Lower leg skin (tissue), 3 donors: ENCODE data around the gene CCDC88C.

Experiments used
- POLR2A ChIP-seq, 2 donors: fragments of 450-650 bp; IDR thresholded peaks; one replicate each; pipeline ENCODE4 v1.6.1; 2016 to 2017; ENCODE audit warnings: antibody characterized with exemption in 2 of 2, mild to moderate bottlenecking in 1 of 2, moderate library complexity in 1 of 2
- TF ChIP-seq, protein P1 (sequence below), 3 donors: fragments of 450-650 bp; IDR thresholded peaks; one replicate each; pipeline ENCODE4 v1.5.1; 2016; ENCODE audit warnings: antibody characterized with exemption in 3 of 3, mild to moderate bottlenecking in 3 of 3, moderate library complexity in 2 of 3

DNA sequence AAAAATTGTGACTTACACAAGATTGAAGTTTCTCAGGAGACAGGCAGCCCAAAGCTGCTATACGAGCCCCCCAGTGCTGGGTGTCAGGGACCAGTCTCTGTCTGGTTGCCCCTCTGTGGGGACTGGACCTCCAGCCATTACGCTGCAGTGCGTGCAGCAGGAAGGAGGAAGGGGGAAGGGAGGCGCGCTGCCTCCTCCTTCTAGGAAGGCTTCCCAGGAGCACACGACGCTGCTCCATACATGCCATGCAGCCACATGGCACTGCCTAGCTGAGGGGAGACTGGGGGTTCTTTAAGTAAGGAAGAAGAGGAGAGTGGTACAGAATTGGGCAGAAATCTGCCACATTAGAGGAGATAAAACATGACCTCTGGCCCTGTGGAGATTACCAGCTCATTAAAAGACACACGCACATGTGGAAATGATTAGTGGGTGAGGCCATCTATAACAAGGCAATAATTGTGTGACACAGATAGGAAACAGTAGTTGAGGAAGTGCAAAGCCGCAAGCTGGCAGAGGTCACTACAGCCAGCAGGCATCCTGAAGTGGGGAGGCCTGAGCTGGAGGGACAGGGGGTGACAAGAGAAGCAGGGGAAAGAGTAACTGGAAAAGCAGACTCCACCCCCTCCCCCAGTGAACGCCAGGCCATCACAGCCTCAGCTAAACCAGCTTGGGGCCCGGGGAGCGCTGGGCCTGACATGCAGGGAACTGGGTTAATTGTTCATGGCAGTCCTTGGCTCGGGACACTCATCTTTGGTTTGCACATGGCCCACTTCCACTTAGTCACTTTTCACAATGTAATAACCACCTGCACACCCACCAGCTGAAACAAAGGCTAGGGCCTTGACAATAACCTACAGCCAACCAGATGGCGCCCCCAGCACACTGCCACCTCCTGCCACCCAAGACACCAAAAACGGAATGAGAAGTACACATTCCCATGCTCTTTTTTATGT lies 39.6 kb downstream of the CCDC88C start:
- TF ChIP-seq, protein P1, sequence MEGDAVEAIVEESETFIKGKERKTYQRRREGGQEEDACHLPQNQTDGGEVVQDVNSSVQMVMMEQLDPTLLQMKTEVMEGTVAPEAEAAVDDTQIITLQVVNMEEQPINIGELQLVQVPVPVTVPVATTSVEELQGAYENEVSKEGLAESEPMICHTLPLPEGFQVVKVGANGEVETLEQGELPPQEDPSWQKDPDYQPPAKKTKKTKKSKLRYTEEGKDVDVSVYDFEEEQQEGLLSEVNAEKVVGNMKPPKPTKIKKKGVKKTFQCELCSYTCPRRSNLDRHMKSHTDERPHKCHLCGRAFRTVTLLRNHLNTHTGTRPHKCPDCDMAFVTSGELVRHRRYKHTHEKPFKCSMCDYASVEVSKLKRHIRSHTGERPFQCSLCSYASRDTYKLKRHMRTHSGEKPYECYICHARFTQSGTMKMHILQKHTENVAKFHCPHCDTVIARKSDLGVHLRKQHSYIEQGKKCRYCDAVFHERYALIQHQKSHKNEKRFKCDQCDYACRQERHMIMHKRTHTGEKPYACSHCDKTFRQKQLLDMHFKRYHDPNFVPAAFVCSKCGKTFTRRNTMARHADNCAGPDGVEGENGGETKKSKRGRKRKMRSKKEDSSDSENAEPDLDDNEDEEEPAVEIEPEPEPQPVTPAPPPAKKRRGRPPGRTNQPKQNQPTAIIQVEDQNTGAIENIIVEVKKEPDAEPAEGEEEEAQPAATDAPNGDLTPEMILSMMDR (IDR thresholded peaks at IDR 0.05): no peak
- TF ChIP-seq POLR2A (IDR thresholded peaks at IDR 0.05): no peak
